K562 (cell line): ENCODE results near the gene COX14. TPM values are rescaled to one million over a fixed set of nuclear protein-coding genes. Genes with fewer than 3 reads are reported as not detected.
A peak's percentile ranks its signal among the peaks of the same experiment; 100 is the strongest.

Source experiments
- ATF3 ChIP-seq, 2 experiments: fragments of 450-650 bp in 1 of 2; sonication (generic) in 1 of 2; formaldehyde crosslinking in 1 of 2; IDR thresholded peaks in 1 of 2; conservative IDR thresholded peaks in 1 of 2; 2 replicates each; pipeline versions ENCODE4 v1.6.1 to v1.8.1; 2016 to 2023; ENCODE audit warnings: mild to moderate bottlenecking in 2 of 2, moderate library complexity in 2 of 2, inconsistent platforms in 1 of 2, missing genetic modification reagents in 1 of 2
- DIDO1 ChIP-seq: fragments of 450-650 bp; IDR thresholded peaks from 2 replicates; pipeline ENCODE4 v1.6.1; 2016; ENCODE audit warnings: low read depth, missing biosample characterization, missing genetic modification characterization
- HMGXB4 ChIP-seq: sonication (generic); formaldehyde crosslinking; IDR thresholded peaks from 2 replicates; pipeline ENCODE4 v1.8.1; 2023; ENCODE audit warnings: mild to moderate bottlenecking, missing genetic modification reagents
- NEUROD1 ChIP-seq: fragments of 150-350 bp; IDR thresholded peaks from 2 replicates; pipeline ENCODE4 v1.6.1; 2014; ENCODE audit warnings: borderline replicate concordance, low read length, low read depth; ENCODE audit not compliant: partially characterized antibody
- SLC30A9 ChIP-seq: fragments of 250-450 bp; sonication (Bioruptor Pico); IDR thresholded peaks from 2 replicates; pipeline ENCODE4 v1.8.0; 2022; ENCODE audit warnings: mild to moderate bottlenecking, moderate library complexity
- ZNF436 ChIP-seq: fragments of 250-450, 450-650 bp; sonication (Bioruptor Pico); formaldehyde crosslinking; IDR thresholded peaks from 2 replicates; pipeline ENCODE4 v1.7.0; 2020; ENCODE audit warnings: mild to moderate bottlenecking
- ZNF586 ChIP-seq: fragments of 450-650 bp; formaldehyde crosslinking; conservative IDR thresholded peaks from 2 replicates; pipeline ENCODE4 v1.4.0; 2020; ENCODE audit warnings: mild to moderate bottlenecking, moderate library complexity
- polyA plus RNA-seq, 8 experiments: library from polyadenylated mRNA; depleted of rRNA in 4 of 8; stranded (reverse) in 5 of 8; unstranded in 3 of 8; fragments of >200 nt; fragmentation: Nextera tagmentation in 2 of 8; fragmentation: Illumina TruSeq in 1 of 8; extraction: Ambion mirVana in 2 of 8; extraction: Trizol in 1 of 8; gene quantifications; 2 replicates each; pipeline versions ENCODE4 v1.2.1 to v1.2.3, GENCODE V29; 2011 to 2014; ENCODE audit warnings: inconsistent platforms in 1 of 8, missing spikeins in 1 of 8
- total RNA-seq, 7 experiments: library from RNA; depleted of rRNA in 6 of 7; stranded (reverse); fragments of >200 nt in 6 of 7; fragmentation: Illumina TruSeq in 2 of 7; extraction: Trizol in 2 of 7; gene quantifications; 2 replicates each; pipeline versions ENCODE4 v1.2.1 to v1.2.3, GENCODE V29; 2011 to 2021; ENCODE audit warnings: low replicate concordance in 1 of 7

COX14 gene
- total and polyA plus RNA-seq, 9 of the 15 experiments (the other 6 are each of a cell fraction or from before 2014, with no cell fraction given), result 44.4 to 269 (median 53.4) TPM

GRCh38 chr12:50111395-50111692 lies 692 bp upstream of the COX14 start (continued):
- TF ChIP-seq ATF3 (IDR thresholded peaks at IDR 0.05), result peak; percentile 19; the same call in 1 of the 2 replicates
- TF ChIP-seq ATF3 (CRISPR knock-in tag; conservative IDR thresholded peaks at IDR 0.05), result no peak
- no peak for TF ChIP-seq SLC30A9
- TF ChIP-seq DIDO1 (tag), result no peak
- TF ChIP-seq NEUROD1, result no peak
- no peak for TF ChIP-seq ZNF436
- no peak for TF ChIP-seq ZNF586 (CRISPR knock-in tag)
- 0 out of 2 replicates have a peak, but pooled peaks have one; percentile 41 for TF ChIP-seq HMGXB4 (CRISPR knock-in tag)
